SK-N-SH (cell line): ENCODE results near the gene CLK2.

Experiments used
- CHD2 ChIP-seq: fragments of 150-350 bp; IDR thresholded peaks from 2 replicates; pipeline ENCODE4 v1.6.1; 2018; ENCODE audit warnings: low read length; ENCODE audit not compliant: partially characterized antibody
- EP300 ChIP-seq, 2 experiments: IDR thresholded peaks; 2 replicates each; pipeline versions ENCODE4 v1.4.0 to v1.6.1; 2012; ENCODE audit warnings: borderline replicate concordance in 1 of 2, low read depth in 1 of 2, low read length in 1 of 2
- EZH2phosphoT487 ChIP-seq: fragments of 200-600 bp; sonication (generic); IDR thresholded peaks from 2 replicates; pipeline ENCODE4 v1.6.1; 2017; ENCODE audit warnings: low read depth, mixed run types, mild to moderate bottlenecking, antibody characterized with exemption, moderate library complexity, borderline replicate concordance
- GABPA ChIP-seq: IDR thresholded peaks from 2 replicates; pipeline ENCODE4 v1.4.0; 2012; ENCODE audit warnings: low read depth, mild to moderate bottlenecking
- MXI1 ChIP-seq: IDR thresholded peaks from 2 replicates; pipeline ENCODE4 v1.6.1; 2012; ENCODE audit warnings: mild to moderate bottlenecking, low read depth, low read length, improper control_type of control experiment
- NFIC ChIP-seq: IDR thresholded peaks from 2 replicates; pipeline ENCODE4 v1.4.0; 2012; ENCODE audit warnings: borderline replicate concordance
- SIN3A ChIP-seq: IDR thresholded peaks from 2 replicates; pipeline ENCODE4 v1.6.1; 2012; ENCODE audit warnings: low read depth, mild to moderate bottlenecking, low read length, moderate library complexity, borderline replicate concordance
- TF ChIP-seq, protein P1 (sequence below): fragments of 200-600 bp; sonication (generic); IDR thresholded peaks from 2 replicates; pipeline ENCODE4 v1.6.1; 2017; ENCODE audit warnings: antibody characterized with exemption, mild to moderate bottlenecking, moderate library complexity
- TF ChIP-seq, protein P2 (sequence below): IDR thresholded peaks from 2 replicates; pipeline ENCODE4 v1.4.0; 2012; ENCODE audit warnings: low read depth
- TF ChIP-seq, protein P3 (sequence below): fragments of 150-350 bp; IDR thresholded peaks from 2 replicates; pipeline ENCODE4 v1.6.1; 2016; ENCODE audit warnings: mild to moderate bottlenecking, low read depth, low read length
- TF ChIP-seq, protein P4 (sequence below): IDR thresholded peaks from 2 replicates; pipeline ENCODE4 v1.4.0; 2012; ENCODE audit warnings: low read depth, borderline replicate concordance

DNA sequence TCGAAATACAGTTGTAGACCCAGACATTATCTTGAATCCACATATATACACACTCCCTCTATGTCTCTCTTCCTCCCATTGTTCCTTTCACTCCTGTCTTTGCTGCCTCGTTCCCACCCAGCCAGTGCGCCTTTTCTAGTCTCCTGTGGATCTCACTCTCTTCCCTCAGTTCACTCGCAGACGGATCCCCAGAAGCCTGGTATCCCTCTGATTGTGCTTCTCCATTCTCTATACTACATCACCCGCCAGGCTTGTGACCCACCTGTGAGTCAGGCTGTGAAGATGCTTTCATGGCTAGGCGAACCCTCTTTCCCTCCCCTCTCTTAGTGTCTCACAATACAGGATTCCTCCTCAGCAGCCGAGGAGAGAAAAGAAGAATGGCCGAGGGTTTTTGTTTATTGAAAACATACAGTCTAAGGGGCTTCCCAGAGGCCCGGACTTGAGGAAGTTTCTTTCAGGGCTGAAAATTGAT is 5.4 kb upstream of the CLK2 start:
- TF ChIP-seq, protein P1, sequence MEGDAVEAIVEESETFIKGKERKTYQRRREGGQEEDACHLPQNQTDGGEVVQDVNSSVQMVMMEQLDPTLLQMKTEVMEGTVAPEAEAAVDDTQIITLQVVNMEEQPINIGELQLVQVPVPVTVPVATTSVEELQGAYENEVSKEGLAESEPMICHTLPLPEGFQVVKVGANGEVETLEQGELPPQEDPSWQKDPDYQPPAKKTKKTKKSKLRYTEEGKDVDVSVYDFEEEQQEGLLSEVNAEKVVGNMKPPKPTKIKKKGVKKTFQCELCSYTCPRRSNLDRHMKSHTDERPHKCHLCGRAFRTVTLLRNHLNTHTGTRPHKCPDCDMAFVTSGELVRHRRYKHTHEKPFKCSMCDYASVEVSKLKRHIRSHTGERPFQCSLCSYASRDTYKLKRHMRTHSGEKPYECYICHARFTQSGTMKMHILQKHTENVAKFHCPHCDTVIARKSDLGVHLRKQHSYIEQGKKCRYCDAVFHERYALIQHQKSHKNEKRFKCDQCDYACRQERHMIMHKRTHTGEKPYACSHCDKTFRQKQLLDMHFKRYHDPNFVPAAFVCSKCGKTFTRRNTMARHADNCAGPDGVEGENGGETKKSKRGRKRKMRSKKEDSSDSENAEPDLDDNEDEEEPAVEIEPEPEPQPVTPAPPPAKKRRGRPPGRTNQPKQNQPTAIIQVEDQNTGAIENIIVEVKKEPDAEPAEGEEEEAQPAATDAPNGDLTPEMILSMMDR, result no peak
- TF ChIP-seq, protein P2, sequence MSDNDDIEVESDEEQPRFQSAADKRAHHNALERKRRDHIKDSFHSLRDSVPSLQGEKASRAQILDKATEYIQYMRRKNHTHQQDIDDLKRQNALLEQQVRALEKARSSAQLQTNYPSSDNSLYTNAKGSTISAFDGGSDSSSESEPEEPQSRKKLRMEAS, result no peak
- TF ChIP-seq GABPA, result no peak
- no peak for TF ChIP-seq CHD2
- TF ChIP-seq, protein P3, sequence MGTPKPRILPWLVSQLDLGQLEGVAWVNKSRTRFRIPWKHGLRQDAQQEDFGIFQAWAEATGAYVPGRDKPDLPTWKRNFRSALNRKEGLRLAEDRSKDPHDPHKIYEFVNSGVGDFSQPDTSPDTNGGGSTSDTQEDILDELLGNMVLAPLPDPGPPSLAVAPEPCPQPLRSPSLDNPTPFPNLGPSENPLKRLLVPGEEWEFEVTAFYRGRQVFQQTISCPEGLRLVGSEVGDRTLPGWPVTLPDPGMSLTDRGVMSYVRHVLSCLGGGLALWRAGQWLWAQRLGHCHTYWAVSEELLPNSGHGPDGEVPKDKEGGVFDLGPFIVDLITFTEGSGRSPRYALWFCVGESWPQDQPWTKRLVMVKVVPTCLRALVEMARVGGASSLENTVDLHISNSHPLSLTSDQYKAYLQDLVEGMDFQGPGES, result no peak
- TF ChIP-seq EP300 (IDR thresholded peaks at IDR 0.05; ENCODE audit: borderline replicate concordance in 1 of 2, low read depth in 1 of 2, low read length in 1 of 2), result no peak
- TF ChIP-seq EZH2phosphoT487, result no peak
- TF ChIP-seq, protein P4, sequence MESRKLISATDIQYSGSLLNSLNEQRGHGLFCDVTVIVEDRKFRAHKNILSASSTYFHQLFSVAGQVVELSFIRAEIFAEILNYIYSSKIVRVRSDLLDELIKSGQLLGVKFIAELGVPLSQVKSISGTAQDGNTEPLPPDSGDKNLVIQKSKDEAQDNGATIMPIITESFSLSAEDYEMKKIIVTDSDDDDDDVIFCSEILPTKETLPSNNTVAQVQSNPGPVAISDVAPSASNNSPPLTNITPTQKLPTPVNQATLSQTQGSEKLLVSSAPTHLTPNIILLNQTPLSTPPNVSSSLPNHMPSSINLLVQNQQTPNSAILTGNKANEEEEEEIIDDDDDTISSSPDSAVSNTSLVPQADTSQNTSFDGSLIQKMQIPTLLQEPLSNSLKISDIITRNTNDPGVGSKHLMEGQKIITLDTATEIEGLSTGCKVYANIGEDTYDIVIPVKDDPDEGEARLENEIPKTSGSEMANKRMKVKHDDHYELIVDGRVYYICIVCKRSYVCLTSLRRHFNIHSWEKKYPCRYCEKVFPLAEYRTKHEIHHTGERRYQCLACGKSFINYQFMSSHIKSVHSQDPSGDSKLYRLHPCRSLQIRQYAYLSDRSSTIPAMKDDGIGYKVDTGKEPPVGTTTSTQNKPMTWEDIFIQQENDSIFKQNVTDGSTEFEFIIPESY, result no peak
- no peak for TF ChIP-seq MXI1
- no peak for TF ChIP-seq SIN3A
- TF ChIP-seq NFIC, result no peak
